ENCODE data around the gene USP20.
"Not testable (repeated sequence)": the region's sequence is repeated elsewhere in the genome, so short reads cannot be mapped to it uniquely, and the experiment has no call there.

Gene USP20

GRCh38 chr9:129876815-129877214, 41.6 kb downstream of the USP20 start:
- DNase-seq: no peak

GRCh38 chr9:129878291-129878690, 43.0 kb downstream of the USP20 start:
- DNase-seq: no peak

GRCh38 chr9:129879103-129879699, 43.9 kb downstream of the USP20 start:
- no peak for DNase-seq

GRCh38 chr9:129879991-129880653, 44.9 kb downstream of the USP20 start:
- no peak for DNase-seq

- DNase-seq: no peak
These were observed 45.6 kb downstream of the USP20 start for GRCh38 chr9:129880654-129881546.

GRCh38 chr9:129881547-129882324, 46.5 kb downstream of the USP20 start:
- no peak for DNase-seq

GRCh38 chr9:129884220-129885017, 49.2 kb downstream of the USP20 start:
- DNase-seq: peak; percentile 97

- no peak for DNase-seq
These were observed 49.9 kb downstream of the USP20 start for GRCh38 chr9:129885018-129885669.

GRCh38 chr9:129885670-129886106, 50.4 kb downstream of the USP20 start:
- peak; percentile 92 for DNase-seq

- peak; percentile 54 for DNase-seq
These were observed 51.2 kb downstream of the USP20 start for GRCh38 chr9:129886226-129887174.

GRCh38 chr9:129887334-129888292, 52.4 kb downstream of the USP20 start:
- DNase-seq: peak; percentile 51

- DNase-seq: peak; percentile 93
These were observed 53.2 kb downstream of the USP20 start for GRCh38 chr9:129888293-129889121.

- peak; percentile 55 for DNase-seq
These were observed 54.1 kb downstream of the USP20 start for GRCh38 chr9:129889122-129889940.

GRCh38 chr9:129889941-129890717, 54.9 kb downstream of the USP20 start:
- DNase-seq: peak; percentile 49

GRCh38 chr9:129890718-129891299, 55.6 kb downstream of the USP20 start:
- not testable (repeated sequence) for DNase-seq

- no peak for DNase-seq
These were observed 56.3 kb downstream of the USP20 start for GRCh38 chr9:129891569-129891968.
